C4-2B (cell line): Measurements from ENCODE around the gene ESYT2.
"Not testable (repeated sequence)": the region's sequence is repeated elsewhere in the genome, so short reads cannot be mapped to it uniquely, and the experiment has no call there.

ENCODE experiments used
- H3K27ac ChIP-seq: fragments of 450-650 bp; 2 replicates; pipeline ENCODE4 v1.5.1; 2017
- CTCF ChIP-seq: fragments of 450-650 bp; conservative IDR thresholded peaks from 2 replicates; pipeline ENCODE4 v1.5.1; 2017; ENCODE audit warnings: mild to moderate bottlenecking
- ZFX ChIP-seq: fragments of 450-650 bp; IDR thresholded peaks from 2 replicates; pipeline ENCODE4 v1.6.1; 2017

The ESYT2 gene

GRCh38 chr7:158849442-158849767 is 20.1 kb upstream of the ESYT2 start:
- no peak overlapping the region for H3K27ac ChIP-seq
- TF ChIP-seq CTCF, result no peak
- no peak for TF ChIP-seq ZFX

- TF ChIP-seq CTCF, result no peak
- no peak for TF ChIP-seq ZFX
- H3K27ac ChIP-seq, result no peak overlapping the region
These were observed 18.1 kb upstream of the ESYT2 start for GRCh38 chr7:158847451-158847866.

- TF ChIP-seq CTCF, result no peak
- TF ChIP-seq ZFX, result no peak
- H3K27ac ChIP-seq, result no peak overlapping the region
These were observed 17.0 kb upstream of the ESYT2 start for GRCh38 chr7:158846304-158846703.

- TF ChIP-seq ZFX, result no peak
- TF ChIP-seq CTCF, result no peak
- H3K27ac ChIP-seq, result no peak overlapping the region
These were observed 14.5 kb upstream of the ESYT2 start for GRCh38 chr7:158843771-158844170.

GRCh38 chr7:158842486-158842885 is 13.2 kb upstream of the ESYT2 start:
- no peak for TF ChIP-seq CTCF
- TF ChIP-seq ZFX, result no peak
- H3K27ac ChIP-seq, result no peak overlapping the region

- TF ChIP-seq ZFX (no peak), CTCF (no peak)
- no peak overlapping the region for H3K27ac ChIP-seq
These were observed 11.3 kb upstream of the ESYT2 start for GRCh38 chr7:158840604-158841003.

GRCh38 chr7:158839177-158839576 is 9.9 kb upstream of the ESYT2 start:
- not testable (repeated sequence) for H3K27ac ChIP-seq

- TF ChIP-seq CTCF (no peak), ZFX (no peak)
- no peak overlapping the region for H3K27ac ChIP-seq
These were observed 8.7 kb upstream of the ESYT2 start for GRCh38 chr7:158837790-158838637.
